ENCODE data around the gene U2AF1. TPM values are rescaled to one million over a fixed set of nuclear protein-coding genes. Genes with fewer than 3 reads are reported as not detected.
"Not testable (repeated sequence)": the region's sequence is repeated elsewhere in the genome, so short reads cannot be mapped to it uniquely, and the experiment has no call there.

U2AF1 gene
- total RNA-seq, 1 donor from 2014 or later, result 61.5 TPM

DNA sequence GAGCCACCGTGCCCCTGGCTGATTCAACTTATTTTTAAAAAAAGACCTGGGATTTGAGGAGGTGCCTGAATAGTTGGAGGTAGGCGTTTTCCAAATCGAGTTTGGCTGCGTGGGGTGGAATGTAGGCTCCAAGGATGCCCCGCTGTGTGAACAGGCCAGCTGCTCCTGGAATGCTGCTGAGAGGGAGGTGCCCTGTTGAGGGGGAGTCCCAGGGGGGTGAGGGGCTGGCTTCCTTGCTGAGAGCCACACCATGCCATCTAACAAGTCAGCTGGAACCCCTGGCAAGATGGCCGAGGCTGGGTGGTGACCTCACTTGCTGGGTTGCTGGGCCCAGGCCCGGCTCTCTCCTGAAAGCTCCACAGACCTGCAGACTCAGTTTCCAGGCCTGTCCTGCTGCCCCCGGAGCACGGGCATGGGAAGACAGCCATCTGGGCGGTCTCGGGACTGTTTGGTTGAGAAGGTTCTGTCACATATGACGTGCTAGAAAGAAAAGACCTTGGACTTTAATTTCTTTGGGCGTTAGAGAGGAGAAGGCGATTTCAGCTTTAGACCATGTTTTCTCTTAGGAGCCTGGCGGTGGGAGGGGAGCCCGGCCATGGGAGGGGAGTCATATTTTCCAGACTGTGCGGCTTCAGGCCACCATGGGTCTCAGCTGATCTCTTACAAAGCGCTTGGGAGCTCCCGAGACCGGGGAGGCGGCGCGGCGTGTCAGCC is 24.6 kb downstream of the U2AF1 start:
- not testable (repeated sequence) for DNase-seq (ENCODE audit: extremely low read depth, low read depth, low spot score)

DNA sequence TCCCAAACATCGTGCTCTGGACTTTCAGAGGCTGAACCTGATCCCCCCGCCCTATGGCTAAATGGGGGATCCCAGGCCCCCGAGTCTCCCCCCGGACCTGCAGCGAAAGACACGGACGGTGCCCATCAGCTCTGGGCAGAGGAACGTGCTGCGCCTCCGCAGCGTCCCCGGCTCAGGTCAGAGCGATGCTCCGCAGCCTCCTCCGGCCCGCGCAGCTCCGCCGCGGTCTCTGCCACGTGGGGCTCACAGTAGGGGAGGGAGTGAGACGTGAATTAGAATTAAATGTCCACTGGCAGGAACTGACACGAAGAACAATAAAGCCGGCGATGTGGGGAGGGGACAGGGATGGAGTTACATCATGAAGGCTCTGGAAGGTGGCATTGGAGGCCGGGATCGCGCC is 30.7 kb downstream of the U2AF1 start:
- DNase-seq (ENCODE audit: extremely low read depth, low read depth, low spot score), result not testable (repeated sequence)

DNA sequence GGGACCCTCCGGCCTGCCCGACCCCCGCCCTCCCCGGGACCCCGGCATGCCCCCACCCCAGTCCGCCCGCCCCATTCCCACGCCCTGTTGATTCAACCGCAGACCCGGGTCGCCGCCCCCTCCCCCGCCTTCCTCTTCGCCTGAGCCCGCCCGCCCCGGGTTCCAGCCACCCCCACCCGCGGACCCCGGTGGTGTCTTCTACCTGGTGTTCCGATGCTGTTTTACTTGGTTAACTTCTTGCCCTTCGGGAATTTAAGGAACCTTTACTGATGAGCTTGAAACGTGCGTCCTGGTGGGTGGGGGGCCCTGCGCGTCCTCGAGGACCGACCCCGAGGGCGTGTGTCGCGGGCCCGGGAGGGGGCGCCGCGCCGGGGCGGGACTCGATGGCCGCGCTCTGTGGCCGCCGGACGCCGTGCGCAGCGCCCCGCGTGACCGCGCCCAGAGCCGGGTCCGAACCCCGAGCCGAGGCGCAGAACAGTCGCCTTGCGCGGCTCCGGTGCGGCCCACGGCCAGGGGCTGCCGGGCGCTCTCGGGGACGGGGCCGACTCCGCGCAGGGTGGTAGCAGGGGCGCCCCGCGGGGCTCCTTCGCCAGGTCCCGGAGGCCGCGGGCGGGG is 31.2 kb downstream of the U2AF1 start:
- not testable (repeated sequence) for DNase-seq (ENCODE audit: extremely low read depth, low read depth, low spot score)

DNA sequence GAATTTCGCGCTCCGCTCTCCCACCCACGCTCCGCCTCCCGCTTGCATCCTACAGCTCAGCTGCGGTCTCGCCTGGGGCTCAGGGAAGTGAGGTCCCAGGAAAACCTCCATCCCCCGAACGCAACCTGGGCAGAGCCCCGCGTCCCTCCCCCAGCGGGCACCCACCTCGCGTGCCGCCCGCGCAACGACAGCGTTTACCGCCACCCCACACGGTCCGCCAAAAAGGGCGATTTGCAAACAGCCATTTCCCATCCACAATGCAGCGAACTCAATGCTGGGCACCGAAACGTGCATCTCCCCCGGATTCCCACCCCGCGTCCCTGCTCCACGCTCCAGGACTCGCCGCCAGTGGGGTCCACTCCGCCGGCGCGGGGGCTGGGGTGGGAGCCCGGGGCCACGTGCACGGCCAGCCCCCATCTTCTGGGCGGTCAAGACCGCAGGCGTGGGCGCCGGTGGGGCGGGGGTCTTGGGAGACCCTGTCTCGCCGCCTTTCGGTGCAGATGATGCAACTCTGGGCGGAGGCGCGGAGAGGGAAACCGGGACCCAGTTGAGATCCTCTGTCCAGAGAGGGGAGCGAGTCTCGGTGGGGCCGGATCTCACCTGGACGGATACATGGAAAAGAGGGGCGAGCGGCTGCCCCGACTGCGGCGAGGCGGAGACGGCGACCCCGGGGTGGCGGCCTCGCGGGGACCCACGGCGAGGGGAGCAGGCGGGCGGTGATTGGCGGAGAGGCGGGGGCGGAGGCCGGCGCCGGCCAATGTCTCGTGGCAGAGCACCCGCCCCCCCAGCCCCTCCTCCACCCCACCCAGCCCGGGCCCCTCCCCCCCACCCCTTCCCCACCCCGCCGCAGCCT is 32.0 kb downstream of the U2AF1 start, which contains the start of gene CBS:
Gene CBS (minus strand): TSS at position 666 of the 853 bp plus-strand sequence. CDS start 3,642 bp downstream, outside the sequence.
- DNase-seq (ENCODE audit: extremely low read depth, low read depth, low spot score), result not testable (repeated sequence)

DNA sequence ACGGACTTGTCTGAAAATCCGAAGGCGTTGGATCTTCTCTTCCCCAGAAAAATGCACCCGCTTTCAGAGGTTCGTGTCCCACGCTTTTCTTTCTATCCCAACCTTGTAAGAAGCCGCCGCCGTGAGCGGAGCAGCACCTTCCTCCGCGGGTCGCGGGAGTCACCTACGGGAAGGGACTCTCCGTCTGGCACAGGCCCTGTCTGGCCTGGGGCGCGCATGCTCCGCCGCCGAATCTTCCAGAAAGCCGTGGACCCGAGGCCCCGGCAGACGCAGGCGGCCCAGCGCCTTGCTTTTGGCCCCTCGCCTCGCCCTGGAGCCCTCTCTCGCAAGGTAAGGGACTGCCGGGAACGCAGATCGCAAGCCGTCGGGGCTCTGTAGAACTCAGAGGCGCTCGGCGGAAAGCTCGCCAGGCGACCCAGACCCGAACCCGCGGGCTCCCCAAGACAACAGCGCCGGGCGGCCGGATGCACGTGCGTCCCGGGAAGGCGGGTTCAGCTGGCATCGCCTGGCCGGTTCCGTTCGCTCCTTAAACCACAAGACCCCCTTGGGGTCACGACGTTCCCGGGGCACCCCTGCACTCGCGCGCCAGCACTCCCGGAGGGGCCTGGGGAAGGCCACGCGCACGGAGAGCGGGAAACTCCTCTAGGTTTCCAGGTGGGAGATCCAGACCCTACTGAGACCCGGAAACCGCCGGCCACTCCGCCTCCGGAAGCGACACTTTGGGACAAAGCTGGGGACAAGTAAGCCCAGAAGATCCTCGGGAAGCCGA is 32.8 kb downstream of the U2AF1 start:
- not testable (repeated sequence) for DNase-seq (ENCODE audit: extremely low read depth, low read depth, low spot score)

DNA sequence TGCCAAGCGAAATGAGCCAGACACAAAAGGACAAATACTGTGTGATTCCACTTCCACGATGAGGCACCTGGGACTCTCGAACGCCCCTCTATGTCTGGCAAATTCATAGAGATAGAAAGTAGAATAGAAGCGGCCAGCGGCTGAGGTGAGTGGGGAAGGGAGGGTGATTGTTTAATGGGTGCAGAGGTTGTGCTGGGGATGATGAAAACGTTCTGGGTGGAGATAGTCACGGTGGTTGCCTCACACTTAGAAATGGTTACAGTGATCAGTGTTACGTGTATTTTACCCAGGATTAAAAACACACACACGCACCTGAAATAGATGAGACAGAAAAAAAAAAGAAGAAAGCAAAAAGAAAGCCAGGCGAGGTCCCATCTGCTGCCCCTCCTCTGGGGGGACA is 34.6 kb downstream of the U2AF1 start:
- not testable (repeated sequence) for DNase-seq (ENCODE audit: extremely low read depth, low read depth, low spot score)

DNA sequence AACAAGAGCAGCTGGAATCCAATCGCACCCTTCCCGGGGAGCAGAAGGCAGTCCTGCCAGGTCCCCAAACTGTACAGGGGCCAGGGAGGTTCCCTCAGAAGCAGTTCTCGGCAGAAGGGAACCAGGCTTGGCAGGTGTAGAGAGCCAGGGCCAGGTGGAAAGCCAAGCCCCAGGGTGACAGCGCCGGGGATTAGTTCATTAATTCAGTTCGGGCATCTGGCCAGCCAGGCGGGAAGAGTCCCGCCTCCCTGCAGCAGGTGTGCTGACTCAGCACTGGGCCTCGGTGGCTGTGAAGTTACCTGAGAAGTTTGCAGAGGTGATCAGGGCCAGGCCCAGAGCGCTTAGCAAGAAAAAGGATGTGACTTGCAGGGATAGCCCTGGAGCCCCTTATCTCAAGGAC is 37.7 kb downstream of the U2AF1 start:
- not testable (repeated sequence) for DNase-seq (ENCODE audit: extremely low read depth, low read depth, low spot score)

DNA sequence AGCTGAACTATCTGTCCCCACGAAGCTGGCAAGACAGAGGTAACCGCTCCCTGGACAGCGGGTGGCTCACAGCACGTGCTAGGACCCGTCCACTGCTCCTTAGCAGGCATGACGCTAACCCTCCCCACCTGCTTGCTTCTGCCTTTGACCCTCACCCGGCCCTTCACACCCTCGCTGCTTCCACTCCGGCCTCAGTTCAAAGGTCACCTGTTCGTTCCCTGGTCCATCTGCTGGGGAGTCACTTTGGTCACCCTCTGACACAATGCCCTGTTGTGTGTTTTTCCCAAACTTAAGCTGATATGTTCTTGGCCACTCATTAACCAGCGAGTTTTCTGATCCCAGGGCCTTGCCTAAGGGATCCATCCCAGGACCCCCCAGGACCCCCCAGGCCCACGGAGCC is 39.3 kb downstream of the U2AF1 start:
- DNase-seq (ENCODE audit: extremely low read depth, low read depth, low spot score), result not testable (repeated sequence)

DNA sequence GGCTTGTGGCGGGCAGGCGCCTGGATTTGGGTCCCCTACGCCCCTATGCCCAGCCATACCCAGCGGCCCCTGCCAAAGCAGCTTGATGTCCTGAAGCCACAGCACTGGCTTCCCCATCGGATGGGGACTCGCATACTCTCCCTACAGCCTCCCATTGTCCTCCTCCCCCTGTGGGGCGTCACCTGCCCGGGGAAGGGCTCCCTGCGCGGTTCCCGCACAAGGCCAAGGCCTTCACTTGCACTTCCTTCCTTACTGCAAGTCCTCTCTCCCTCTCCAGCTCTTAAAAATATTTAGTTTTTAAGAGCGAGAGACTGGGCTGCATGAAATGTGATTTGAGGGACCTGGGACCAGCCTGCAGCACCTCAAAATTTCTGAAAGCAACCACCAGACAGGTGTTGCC is 40.7 kb downstream of the U2AF1 start:
- DNase-seq (ENCODE audit: extremely low read depth, low read depth, low spot score), result not testable (repeated sequence)

DNA sequence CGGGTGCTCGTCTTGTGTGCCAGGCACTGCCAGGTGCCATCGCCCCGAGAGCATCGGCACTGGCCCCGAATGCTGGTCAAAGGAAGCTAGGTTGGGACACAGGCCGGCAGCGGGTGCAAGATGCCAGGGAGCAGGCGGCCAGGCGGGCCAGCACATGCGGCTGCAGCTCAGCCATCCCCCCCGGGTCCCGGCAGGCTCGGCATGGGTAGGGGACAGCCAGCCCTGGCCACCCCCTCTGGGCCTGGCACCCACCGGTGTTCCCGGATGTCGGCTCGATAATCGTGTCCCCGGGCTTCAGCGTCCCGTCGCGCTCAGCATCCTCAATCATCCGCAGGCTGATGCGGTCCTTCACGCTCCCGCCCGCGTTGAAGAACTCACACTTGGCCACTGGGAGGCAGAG is 41.4 kb downstream of the U2AF1 start:
- not testable (repeated sequence) for DNase-seq (ENCODE audit: extremely low read depth, low read depth, low spot score)

DNA sequence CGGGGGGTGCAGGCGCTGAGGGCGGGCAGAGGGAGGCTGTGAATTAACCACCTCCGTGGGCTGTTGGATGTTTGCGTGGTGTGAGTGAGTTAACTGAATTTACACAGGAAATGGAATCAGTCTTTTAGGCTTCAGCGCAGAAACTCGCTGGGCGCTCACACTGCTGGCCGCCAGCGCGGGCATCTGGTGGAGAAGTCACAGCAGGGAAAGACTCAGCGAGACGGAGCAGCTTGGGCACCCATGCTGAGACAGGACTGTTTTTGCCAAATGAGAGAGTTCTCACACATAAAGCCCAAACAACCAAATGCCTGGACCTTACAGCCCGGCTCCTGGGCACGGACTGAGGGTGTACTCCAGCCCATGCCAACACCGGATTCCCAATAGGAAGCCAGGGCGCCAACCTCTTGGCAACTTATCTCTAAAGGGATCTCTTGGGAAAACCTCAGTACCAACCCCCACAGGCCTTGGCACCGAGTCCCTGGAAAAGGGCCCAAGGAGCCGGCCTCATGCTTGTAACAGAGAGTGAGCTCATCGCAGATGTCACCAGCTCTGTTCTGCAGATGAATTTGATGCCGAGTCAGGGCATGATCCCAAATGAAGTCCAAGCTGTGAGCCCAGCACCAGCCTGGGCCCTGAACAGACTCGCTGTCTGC is 43.0 kb downstream of the U2AF1 start:
- not testable (repeated sequence) for DNase-seq (ENCODE audit: extremely low read depth, low read depth, low spot score)

DNA sequence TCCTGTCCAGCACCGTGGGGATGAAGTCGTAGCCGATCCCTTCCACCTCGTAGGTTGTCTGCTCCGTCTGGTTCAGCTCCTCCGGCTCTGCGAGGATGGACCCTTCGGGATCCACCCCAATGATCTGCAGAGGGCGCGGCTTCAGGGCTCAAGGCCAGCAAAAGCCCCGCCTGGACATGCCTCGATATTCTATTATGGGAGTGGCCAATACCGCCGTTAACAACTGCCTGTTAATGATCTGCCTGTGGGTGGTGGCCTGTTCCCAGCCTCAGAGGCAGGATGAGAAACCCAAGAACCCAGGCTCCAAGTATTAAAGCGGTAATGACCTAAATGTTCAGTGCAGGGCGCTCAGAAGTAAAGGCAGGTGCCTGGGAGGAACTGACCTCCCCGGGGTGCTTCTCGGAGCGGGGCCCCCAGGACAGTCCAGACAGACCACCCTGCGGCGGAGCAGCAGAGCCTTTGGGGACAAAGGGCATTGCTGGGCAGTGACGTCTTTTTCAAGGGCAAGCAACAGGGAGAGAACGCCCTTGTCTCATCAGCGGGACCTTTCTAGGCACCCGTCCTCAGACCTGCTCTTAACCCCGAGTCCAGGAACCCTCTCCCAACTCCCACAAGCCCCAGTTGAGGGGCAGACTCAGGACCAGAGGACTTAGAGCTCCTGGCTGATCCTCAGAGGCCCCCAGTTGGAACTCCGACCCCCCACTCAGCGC is 44.3 kb downstream of the U2AF1 start:
- not testable (repeated sequence) for DNase-seq (ENCODE audit: extremely low read depth, low read depth, low spot score)

DNA sequence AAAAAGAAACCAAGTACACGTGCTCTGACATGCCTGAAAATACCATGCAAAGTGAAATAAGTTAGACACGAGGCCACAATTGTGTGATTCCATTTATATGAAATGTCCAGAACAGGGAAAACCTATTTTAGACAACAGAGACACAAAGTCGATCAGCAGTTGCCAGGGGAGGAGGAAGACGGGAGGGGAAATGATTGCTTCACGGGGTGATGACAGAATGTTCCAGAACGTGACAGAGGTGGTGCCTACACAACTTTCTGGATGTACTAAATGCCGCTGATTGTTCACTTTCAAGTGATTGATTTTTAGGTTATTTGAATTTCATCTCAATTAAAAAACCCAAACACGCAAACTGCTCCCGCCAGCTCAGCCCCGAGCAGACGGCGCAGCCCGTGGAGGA is 54.3 kb downstream of the U2AF1 start:
- DNase-seq (ENCODE audit: extremely low read depth, low read depth, low spot score), result not testable (repeated sequence)

DNA sequence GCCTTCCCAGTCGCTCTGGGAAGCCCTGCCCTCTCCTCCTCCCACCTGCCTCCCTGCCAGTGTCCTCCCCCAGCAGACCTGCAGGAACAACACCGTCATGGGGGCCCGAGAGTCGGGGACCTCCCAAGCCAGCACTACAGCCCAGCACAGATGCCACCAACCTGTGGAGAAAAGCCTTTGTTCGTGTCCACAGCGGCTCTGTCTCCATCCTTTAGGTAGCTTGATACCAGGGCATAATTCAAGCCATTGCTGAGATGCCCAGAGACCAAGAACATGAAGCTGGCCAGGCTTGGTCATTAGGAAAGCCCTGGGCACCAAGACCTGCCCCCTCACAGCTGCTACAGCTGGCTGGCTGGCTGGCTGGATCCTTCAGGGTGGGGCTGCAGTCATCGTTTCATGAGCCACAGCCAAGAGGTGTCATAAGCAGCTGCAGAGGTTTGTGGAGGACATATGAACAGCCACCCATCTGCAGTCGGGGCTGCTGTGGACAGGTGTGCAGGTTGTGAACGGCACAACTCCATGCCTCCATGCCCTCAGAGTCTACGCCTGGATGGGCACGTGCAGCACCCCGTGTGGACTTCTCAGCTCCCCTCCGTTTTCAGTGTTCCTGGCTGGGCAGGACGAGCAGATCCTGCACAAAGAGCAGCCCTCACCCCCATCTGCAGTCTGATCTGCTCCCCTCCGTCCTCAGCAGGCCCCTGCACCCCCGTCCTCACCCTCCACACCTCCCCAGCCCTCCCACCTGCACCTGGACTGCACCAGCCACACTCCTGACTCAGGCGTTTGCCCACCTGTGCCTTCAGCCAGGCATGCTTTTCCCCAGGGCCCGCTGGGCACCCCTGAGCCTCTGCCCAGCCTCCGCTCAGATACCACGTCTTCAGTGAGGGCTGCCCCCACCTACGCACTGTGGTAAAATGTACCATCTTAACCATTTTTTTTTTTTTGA is 61.2 kb downstream of the U2AF1 start:
- not testable (repeated sequence) for DNase-seq (ENCODE audit: extremely low read depth, low read depth, low spot score)

DNA sequence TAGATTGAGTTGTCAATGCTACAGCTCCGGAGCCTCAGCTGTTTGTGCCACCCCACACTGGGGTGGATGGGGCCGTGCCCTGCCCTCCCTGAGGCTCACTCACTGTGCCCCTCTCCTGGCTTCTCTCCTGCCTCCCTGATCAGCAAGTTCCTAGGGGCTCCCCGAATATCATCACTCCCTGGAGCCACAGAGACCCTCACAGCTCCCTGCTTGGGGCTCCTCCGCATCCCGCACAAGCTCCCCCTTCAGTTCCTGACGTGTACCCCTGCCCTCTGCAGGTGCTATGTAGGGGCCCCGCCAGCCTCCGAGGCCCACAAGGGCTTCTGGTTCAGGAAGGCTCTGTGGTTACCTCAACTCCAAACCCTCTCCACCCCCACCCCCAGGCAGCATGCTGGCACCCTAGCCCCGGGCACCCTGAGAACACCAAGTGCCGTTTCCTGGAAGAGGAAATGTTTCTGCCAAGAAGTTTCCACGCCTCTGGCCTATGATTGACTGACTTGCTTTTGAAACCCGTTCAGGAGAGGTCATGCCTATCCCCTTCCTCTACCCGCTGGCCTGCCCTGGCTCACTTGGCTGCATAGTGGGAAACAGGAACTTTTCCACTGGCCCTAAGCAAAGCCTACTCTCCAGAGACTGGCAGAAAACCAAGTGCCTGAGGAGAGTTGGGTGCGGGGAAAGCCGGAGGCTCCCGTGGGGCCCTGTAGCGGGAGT is 62.0 kb downstream of the U2AF1 start:
- not testable (repeated sequence) for DNase-seq (ENCODE audit: extremely low read depth, low read depth, low spot score)

DNA sequence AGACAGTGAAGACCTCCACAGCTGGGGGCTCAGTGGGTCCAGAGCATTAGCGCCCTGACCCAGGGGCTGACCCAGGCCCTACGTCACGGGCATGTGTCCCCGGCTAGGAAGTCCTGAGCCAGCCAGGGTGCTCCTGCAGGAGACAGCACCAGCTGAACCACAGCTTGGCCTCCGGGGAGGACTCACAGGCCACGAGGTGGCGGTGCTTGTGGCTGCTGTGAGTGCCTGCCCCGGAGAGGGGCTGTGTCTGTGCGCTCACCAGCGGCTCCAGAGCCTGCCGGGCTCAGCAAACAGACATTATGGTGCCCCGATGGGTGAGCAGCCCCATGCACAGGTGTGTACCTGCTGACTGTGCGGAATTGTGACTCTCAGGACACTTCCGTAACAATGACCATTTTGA is 62.8 kb downstream of the U2AF1 start:
- DNase-seq (ENCODE audit: extremely low read depth, low read depth, low spot score), result not testable (repeated sequence)

DNA sequence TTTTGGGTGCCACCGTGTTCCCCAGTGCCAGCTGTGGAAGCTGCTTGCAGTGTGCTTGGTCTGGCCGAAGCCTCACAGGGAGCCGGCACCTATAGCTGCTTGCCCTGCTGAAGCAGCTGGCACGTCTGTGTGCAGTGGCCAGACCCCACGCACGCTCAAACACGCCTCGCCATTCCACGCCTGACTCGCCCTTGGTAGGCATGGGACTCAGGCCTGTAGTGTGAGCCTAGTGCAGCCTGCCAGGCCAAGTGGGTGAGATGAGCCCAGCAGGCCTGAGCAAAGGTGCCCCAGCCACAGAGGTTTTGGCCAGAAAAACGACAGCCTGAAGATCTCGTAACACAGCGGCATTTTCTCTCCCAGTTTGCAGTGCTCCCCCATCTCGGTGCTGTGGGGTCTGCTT is 64.1 kb downstream of the U2AF1 start:
- DNase-seq (ENCODE audit: extremely low read depth, low read depth, low spot score), result not testable (repeated sequence)
